Hepatocyte (in vitro differentiated cells): ENCODE measurements around the gene LONP2.

Experiments used
- CTCF ChIP-seq: fragments of 200-600 bp; sonication (generic); IDR thresholded peaks from 2 replicates; pipeline ENCODE4 v1.5.1; 2016; ENCODE audit warnings: antibody characterized with exemption, mild to moderate bottlenecking; ENCODE audit not compliant: poor library complexity
- EZH2 ChIP-seq: fragments of 200-600 bp; sonication (generic); IDR thresholded peaks from 2 replicates; pipeline ENCODE4 v1.6.1; 2016; ENCODE audit warnings: antibody characterized with exemption, mild to moderate bottlenecking, borderline replicate concordance

DNA sequence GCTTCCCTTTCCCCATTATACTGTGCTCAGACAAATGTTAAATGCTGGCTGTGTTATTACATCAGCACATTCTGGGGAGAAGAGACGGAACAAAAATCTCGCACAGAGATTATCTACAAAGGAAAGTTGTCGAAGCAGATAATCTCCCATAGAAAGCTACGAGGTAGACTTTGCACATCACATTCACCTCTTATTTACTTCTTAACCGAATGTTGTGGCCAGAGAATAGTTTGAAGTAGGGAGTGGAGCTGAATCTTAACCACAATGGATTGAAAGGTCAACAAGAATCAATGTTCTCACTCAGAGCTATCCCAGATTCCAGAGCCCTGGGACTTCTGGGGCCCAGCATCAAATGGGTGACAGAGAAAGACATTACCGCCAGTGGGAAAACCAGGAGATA, 28.4 kb upstream of the LONP2 start:
- TF ChIP-seq CTCF (no peak), EZH2 (no peak)
